Activated CD8-positive, alpha-beta memory T cell treated with anti-CD3 and anti-CD28 coated beads for 36 hours (primary cell): Measurements from ENCODE around the gene ZNHIT2. TPM values are rescaled to one million over a fixed set of nuclear protein-coding genes. Genes with fewer than 3 reads are reported as not detected.

Experiments
- CTCF ChIA-PET: fragments of 350-600 bp; sonication (Branson Sonifier 250); formaldehyde crosslinking; loops from one replicate; lab custom pipeline; 2021; ENCODE audit warnings: antibody characterized with exemption; lab: Charles Lee
- POLR2A ChIA-PET: fragments of 350-600 bp; sonication (Branson Sonifier 250); formaldehyde crosslinking; loops from one replicate; lab custom pipeline; 2021; ENCODE audit warnings: antibody characterized with exemption; lab: Charles Lee
- total RNA-seq, 2 experiments: library from RNA; stranded (reverse); gene quantifications; one replicate each; pipeline ENCODE4 v1.2.3, GENCODE V29; 2021

Gene ZNHIT2
- total RNA-seq, 2 experiments from 2014 or later = 16.5 to 18.2 TPM

DNA sequence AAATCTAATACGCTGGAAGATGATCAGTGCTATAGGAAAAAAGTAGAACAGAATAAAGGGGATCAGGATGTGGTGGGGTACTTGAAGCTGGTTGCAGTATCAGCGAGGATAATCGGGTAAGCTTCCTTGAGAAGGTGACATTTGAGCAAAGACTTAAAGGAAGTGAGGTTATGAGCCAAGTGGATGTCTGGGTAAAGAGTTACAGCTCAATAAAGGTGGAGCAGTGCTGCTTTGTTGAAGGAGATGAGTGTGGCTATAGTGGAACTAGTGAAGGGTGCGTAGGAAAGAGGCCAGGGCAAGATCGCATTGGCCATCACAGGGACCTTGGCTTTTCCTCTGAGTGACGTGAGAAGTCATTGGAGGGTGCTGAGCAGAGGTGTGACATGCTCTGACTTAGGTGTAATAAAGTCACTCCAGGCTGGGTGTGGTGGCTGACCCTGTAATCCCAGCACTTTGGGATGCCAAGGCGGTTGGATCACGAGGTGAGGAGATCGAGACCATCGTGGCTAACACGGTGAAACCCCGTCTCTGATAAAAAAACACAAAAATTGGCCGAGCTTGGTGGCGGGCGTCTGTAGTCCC, 19.1 kb upstream of the ZNHIT2 start:
- CTCF ChIA-PET = interaction anchor here (1.0 to 2.3 kb wide), 2 partner anchors 19 to 45 kb away, joined by 3 to 7 read pairs; partner anchors contain the start of genes CAPN1 and ZNHIT2
- POLR2A ChIA-PET = interaction anchor here (3.7 kb wide), 1 partner anchor 14 kb away, joined by 47 read pairs; the partner anchor contains the start of genes FAU and MRPL49

- POLR2A ChIA-PET = interaction anchor here (0.7 to 3.7 kb wide), 9 partner anchors 13 to 286 kb away, joined by 3 to 47 read pairs (median 4); partner anchors contain the start of genes CAPN1, FAU, MRPL49 and POLA2
- CTCF ChIA-PET = interaction anchor here (1.0 to 2.3 kb wide), 6 partner anchors 8 to 179 kb away, joined by 3 to 7 read pairs (median 4); partner anchors contain the start of genes CAPN1, FAU, MRPL49 and ZNHIT2
Measured at GRCh38 chr11:65135633-65136145, 18.2 kb upstream of the ZNHIT2 start.

- POLR2A ChIA-PET = interaction anchor here (0.7 to 3.7 kb wide), 9 partner anchors 12 to 287 kb away, joined by 3 to 47 read pairs (median 4); partner anchors contain the start of genes CAPN1, FAU, MRPL49 and POLA2
Measured at GRCh38 chr11:65134952-65135632, 17.6 kb upstream of the ZNHIT2 start.

GRCh38 chr11:65134240-65134951, 16.9 kb upstream of the ZNHIT2 start, which contains the start of gene SYVN1:
Gene SYVN1 (minus strand): TSS chr11:65134519. CDS start chr11:65133601, 918 bp downstream.
- CTCF ChIA-PET = interaction anchor here (0.6 to 1.5 kb wide), 7 partner anchors 9 to 181 kb away, joined by 3 to 4 read pairs (median 3); partner anchors contain the start of genes FAU, MRPL49 and ZNHIT2

More at GRCh38 chr11:65134952-65135632, 17.6 kb upstream of the ZNHIT2 start:
- CTCF ChIA-PET = interaction anchor here (1.0 to 2.3 kb wide), 5 partner anchors 8 to 180 kb away, joined by 3 to 7 read pairs (median 4); partner anchors contain the start of genes CAPN1, FAU and MRPL49

DNA sequence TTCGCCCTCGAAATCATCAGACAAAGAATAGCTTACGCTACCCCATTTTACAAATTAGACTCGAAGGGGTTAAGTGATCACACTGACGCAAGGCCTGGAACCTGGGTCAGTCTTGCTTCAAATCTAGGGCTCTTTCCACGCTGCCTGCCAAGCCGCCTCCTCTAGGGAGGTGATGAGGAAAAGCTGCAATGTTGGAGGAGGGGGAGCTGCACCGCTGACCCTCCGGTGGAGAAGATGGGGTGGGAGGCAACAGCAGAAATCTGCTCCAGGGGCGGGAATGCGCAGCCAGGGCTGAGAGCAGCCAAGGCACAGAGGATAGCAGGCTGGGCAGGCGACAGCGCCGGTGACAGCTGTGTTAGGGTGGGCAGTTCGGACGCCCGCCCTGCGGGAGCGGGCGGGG, 16.2 kb upstream of the ZNHIT2 start:
- ChIA-PET CTCF (interaction anchor here (0.6 to 1.0 kb wide), 3 partner anchors 16 to 46 kb away, joined by 3 to 4 read pairs (median 3); partner anchors contain the start of gene ZNHIT2), POLR2A (interaction anchor here (2.8 to 3.7 kb wide), 2 partner anchors 11 to 16 kb away, joined by 15 to 47 read pairs; partner anchors contain the start of genes FAU, MRPL49 and ZNHIT2)

More at GRCh38 chr11:65134240-65134951, 16.9 kb upstream of the ZNHIT2 start, which contains the start of gene SYVN1:
- POLR2A ChIA-PET = interaction anchor here (0.9 to 3.7 kb wide), 6 partner anchors 12 to 197 kb away, joined by 3 to 47 read pairs (median 10); partner anchors contain the start of genes CAPN1, FAU, MRPL49 and POLA2

DNA sequence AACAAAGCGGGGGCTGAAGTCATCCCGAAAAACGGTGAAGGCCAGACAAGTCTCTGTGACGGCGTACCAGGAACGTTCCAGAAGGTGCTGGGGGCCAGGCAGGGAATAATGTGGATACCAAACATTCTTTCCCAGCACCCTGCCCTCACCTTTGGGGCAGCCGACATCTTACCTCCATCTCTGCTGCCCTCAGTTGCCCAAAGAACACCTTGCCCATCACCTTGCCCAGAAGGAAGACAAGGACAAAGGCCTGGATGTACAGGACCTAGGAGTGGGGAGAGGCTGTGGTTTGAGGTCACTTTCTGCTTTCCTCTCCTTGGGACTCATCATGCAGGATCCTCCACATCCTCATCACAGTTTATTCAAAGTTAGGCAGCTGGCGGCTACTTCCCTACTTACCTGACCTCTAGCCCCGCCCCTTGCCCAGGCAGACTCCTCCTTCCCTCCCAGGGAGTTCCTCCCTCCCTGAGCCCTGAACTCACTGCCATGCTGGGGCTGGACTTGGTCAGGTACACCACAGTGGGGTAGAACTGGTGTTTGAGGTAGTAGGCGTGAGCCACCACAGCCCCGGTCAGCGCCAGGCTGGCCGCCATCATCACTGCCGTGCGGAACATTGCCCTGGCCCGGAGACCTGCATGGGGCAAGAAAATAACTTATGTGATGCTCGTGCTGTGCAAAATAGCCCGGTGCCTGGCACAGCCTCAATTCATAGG, 15.6 kb upstream of the ZNHIT2 start:
- ChIA-PET CTCF (interaction anchor here (1.0 kb wide), 2 partner anchors 15 to 19 kb away, joined by 3 to 4 read pairs; partner anchors contain the start of gene ZNHIT2), POLR2A (interaction anchor here (2.8 to 3.7 kb wide), 2 partner anchors 10 to 16 kb away, joined by 15 to 47 read pairs; partner anchors contain the start of genes FAU, MRPL49 and ZNHIT2)

- CTCF ChIA-PET = interaction anchor here (0.8 kb wide), 1 partner anchor 11 kb away, joined by 3 read pairs; the partner anchor contains the start of gene FAU
Measured at GRCh38 chr11:65132238-65132987, 14.9 kb upstream of the ZNHIT2 start.

DNA sequence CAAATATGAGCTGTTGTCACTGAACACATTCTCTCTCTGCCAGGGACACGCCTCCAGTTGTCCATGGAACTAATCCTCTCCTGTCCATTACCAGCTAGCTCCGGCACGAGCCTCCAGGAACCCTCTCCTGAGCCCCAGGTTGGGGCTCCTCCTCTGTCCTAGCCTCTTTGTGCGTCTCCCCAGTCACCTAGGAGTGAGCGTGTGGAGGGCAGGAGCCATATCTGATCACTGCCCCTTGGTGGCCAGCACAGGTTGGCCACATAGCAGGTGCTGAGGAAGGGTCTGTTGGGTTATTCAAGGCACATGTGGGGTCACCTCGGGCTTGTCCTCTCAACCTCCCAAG, 14.4 kb upstream of the ZNHIT2 start:
- ChIA-PET POLR2A (no interaction called here), CTCF (interaction anchor here (0.8 to 1.5 kb wide), 2 partner anchors 10 to 49 kb away, joined by 3 read pairs; partner anchors contain the start of gene FAU)

More at GRCh38 chr11:65132238-65132987, 14.9 kb upstream of the ZNHIT2 start:
- POLR2A ChIA-PET = interaction anchor here (3.7 kb wide), 1 partner anchor 10 kb away, joined by 47 read pairs; the partner anchor contains the start of genes FAU and MRPL49

- CTCF ChIA-PET = interaction anchor here (0.8 to 1.5 kb wide), 3 partner anchors 10 to 50 kb away, joined by 3 to 4 read pairs (median 3); partner anchors contain the start of gene FAU
- POLR2A ChIA-PET = no interaction called here
Measured at GRCh38 chr11:65131417-65131776, 13.9 kb upstream of the ZNHIT2 start.

DNA sequence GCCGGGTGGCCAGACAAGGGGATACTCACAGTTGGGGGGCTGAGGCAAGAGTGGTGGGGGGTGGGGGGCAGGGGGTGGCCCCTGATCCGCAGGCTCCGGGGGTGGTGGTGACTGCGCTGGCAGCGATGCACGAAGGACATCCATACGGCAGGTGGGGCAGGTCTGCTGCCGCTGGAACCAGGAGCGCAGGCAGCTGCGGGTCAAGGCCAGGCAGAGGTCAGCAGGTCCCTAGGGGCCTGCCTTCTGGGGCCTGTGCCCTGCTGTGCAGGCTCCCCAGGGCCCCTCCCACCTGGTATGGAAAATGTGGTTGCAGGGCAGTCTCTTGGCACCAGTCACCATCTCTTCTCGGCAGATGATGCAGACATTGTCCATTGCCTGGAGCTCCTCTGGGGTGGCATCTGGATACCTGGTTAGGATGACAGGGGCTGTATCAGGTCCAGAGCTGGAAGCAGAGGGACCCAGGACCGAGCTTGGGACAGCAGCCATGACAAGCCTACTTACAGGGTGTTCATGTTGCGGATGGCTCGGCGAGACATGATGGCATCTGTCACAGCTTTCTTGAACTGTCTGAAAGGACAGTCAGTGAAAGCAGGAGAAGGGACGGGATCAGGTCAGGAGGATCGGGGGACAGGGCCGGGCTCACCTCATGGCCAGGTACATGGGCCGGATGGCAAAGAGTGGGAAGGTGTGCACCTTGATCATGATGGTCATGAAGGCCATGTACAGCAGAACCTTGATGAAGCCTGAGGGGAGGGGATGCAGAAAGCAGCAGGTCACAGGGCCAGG, 13.3 kb upstream of the ZNHIT2 start:
- POLR2A ChIA-PET = interaction anchor here (0.6 kb wide), 1 partner anchor 49 kb away, joined by 3 read pairs; no protein-coding TSS in a partner anchor

DNA sequence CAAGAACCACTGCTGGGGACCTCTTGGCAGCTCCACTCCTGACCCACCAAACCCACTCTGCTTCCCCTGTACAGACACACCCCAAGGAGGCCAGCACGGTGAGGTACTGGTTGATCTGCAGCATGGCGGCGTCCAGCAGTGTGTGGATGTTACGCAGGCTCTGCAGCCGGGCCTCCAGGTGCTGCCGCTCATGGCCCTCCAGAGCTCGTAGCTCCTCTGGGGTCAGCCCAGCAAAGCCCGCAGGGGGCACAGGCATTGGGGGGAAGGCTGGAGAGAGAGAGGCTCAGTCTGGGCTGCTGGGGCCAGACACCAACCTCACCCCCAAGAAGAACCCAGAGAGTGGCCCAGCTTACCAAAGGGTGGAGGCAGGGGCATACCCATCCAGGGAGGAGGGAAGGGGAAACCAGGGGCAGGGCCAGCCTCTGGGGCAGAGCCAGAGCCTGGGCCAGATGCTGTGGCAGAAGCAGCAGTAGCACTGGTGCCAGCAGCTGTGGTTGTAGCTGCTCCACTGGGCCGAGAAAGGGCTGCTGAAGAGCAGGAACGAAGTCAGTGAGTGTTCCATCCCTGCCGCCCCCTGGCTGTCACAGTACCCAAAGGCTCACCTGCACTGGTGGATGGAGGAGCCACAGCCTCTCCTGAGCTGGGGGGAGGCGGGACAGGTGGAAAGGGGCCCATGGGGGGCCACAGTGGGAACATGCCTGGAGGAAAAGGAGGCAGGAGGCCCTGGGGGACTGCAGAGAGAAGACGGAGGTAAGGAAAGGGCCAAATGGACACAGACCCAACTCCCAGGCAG, 12.3 kb upstream of the ZNHIT2 start:
- ChIA-PET POLR2A (interaction anchor here (0.6 to 1.8 kb wide), 2 partner anchors 10 to 13 kb away, joined by 3 to 6 read pairs; no protein-coding TSS in a partner anchor), CTCF (interaction anchor here (1.3 to 1.4 kb wide), 2 partner anchors 12 to 19 kb away, joined by 3 to 4 read pairs; partner anchors contain the start of gene ZNHIT2)

More for the DNA sequence above, 13.3 kb upstream of the ZNHIT2 start:
- CTCF ChIA-PET = interaction anchor here (0.9 to 1.5 kb wide), 4 partner anchors 13 to 50 kb away, joined by 3 to 4 read pairs (median 4); partner anchors contain the start of gene ZNHIT2

DNA sequence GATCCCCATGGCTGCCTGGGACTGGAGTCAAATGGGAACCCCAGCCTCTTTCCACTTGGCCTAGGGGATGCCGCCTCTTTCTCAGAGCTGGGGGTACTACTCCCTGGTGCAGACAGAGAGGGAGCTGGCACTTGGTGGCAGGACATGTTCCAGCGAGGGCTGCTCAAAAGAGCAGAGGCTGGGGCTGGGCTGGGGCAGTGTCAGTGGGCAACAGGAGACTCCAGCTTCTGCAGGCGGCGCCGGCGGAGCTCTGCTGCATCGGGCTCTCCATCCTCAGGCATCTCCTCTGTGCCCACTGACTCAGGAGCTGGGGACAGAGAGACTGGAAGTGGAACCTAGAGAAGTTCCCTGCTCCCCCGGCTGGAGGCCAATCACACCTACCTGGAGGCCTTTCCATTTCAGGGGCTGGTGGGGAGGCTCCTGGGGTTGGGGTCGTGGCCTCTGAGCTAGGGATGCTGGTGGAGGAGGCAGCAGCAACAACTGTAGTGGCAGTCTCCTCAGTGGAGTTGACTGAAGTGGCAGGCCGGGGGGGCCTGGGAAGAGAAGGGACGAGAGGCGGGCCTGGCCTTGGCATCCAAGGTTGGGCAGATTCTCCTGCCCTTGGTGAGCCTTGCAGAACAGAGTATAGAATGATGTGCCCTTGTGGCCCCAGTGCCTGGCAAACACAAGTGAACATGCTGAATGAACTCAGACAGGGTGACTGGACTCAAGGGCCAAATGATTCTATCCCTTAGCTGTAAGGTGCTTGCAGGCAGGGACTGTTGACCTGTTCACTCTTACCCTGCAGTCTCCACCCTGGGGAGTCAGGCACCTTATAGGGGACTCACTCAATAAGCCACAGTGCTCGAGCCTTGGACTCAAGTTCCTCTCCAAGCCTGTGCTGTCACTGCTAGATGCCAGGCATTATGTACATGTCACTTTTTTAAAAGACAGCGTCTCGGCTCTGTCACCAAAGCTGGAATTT, 11.0 kb upstream of the ZNHIT2 start:
- POLR2A ChIA-PET = interaction anchor here (1.8 kb wide), 1 partner anchor 12 kb away, joined by 6 read pairs; no protein-coding TSS in a partner anchor
- CTCF ChIA-PET = no interaction called here

DNA sequence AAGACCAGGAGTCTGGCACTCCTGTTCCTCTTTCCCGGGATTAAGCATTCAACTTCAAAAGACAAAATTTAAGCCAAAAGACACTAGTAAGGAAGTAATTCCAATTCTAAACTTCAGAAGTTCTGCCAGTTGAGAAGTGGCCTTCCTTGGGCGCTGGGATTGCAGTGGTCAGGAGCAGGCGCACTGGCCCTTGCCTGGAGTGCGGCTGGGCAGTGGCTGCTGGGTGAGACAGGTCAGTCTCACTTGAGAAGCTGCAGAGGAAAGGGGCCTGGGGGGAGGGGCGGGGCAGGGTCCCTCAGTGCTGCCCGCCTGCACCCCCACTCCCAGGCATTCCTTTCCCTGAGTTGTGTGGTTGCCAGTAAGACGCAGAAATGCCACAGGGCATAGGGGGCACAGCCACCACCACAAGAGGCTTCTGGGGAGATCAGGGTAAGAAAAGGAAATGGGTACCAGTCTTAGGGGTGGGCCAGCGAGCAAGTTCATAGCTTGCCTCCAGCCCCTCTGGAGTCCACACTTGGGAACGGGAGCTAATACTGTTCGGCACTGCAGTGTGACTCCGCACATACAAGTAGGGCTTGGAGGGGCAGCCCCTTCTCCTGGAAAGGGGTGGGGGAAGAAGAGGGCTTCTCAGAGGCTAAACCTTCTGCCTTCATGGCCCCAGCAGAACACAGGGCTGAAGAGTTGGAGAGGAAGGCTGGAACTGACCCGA, 10.1 kb upstream of the ZNHIT2 start:
- ChIA-PET CTCF (interaction anchor here (1.2 kb wide), 1 partner anchor 10 kb away, joined by 4 read pairs; the partner anchor contains the start of gene ZNHIT2), POLR2A (interaction anchor here (1.8 kb wide), 1 partner anchor 11 kb away, joined by 6 read pairs; no protein-coding TSS in a partner anchor)
